Aorta (tissue), 5 donors: Measurements from ENCODE around the gene FADS3. TPM values are rescaled to one million over a fixed set of nuclear protein-coding genes. Genes with fewer than 3 reads are reported as not detected.

Source experiments
- ATAC-seq: fragments of 200-7000 bp; cut with Tn5 transposase; one replicate; pipeline ENCODE4 v1.9.1; 2022; ENCODE audit warnings: moderate library complexity; ENCODE audit not compliant: low FRiP score
- DNase-seq, 2 donors: peaks; one replicate each; pipeline ENCODE4 v3.0.0-alpha.2; 2020
- H3K27ac ChIP-seq, 2 donors: one replicate each; pipeline ENCODE4 v1.5.1; 2013; ENCODE audit warnings: low read length in 2 of 2, mild to moderate bottlenecking in 2 of 2, moderate library complexity in 2 of 2, control low read depth in 1 of 2, inconsistent platforms in 1 of 2, low read depth in 1 of 2
- H3K27me3 ChIP-seq, 2 donors: one replicate each; pipeline ENCODE4 v1.6.1; 2013; ENCODE audit warnings: control low read depth in 1 of 2, low read length in 1 of 2, mild to moderate bottlenecking in 1 of 2, moderate library complexity in 1 of 2; ENCODE audit not compliant: insufficient read depth in 2 of 2, control insufficient read depth in 1 of 2
- H3K36me3 ChIP-seq, 2 donors: one replicate each; pipeline ENCODE4 v1.6.1; 2013; ENCODE audit warnings: control low read depth in 1 of 2, low read length in 1 of 2, mild to moderate bottlenecking in 1 of 2; ENCODE audit not compliant: insufficient read depth in 2 of 2, control insufficient read depth in 1 of 2
- H3K4me1 ChIP-seq, 2 donors: one replicate each; pipeline ENCODE4 v1.6.1; 2013; ENCODE audit warnings: low read length in 2 of 2, control low read depth in 1 of 2, mild to moderate bottlenecking in 1 of 2, moderate library complexity in 1 of 2; ENCODE audit not compliant: insufficient read depth in 2 of 2, control insufficient read depth in 1 of 2
- H3K4me3 ChIP-seq, 2 donors: one replicate each; pipeline ENCODE4 v1.5.1; 2013; ENCODE audit warnings: low read length in 2 of 2, control low read depth in 1 of 2, mild to moderate bottlenecking in 1 of 2
- H3K9me3 ChIP-seq: one replicate; pipeline ENCODE4 v1.6.1; 2013; ENCODE audit warnings: mild to moderate bottlenecking, low read length; ENCODE audit not compliant: control insufficient read depth
- WGBS, 2 donors: extraction: QIAGEN DNeasy Blood & Tissue Kit; methylation state at CpG; one replicate each; pipeline ENCODE4 v1.1.7; 2013; 5-methylcytosine and 5-hydroxymethylcytosine counted together
- intact Hi-C, 2 donors: fragments of 100-400 bp; cut with DNase I; formaldehyde crosslinking; loops; one replicate each; pipeline versions ENCODE4 v1.14.2 to v1.15.0; 2022
- polyA plus RNA-seq, 2 donors: library from polyadenylated mRNA; stranded (reverse); fragments of 200-250 nt; gene quantifications; one replicate each; pipeline ENCODE4 v1.2.3, GENCODE V29; 2013
- total RNA-seq, 2 donors: library from RNA; stranded (reverse); fragmentation: NEBNext Ultra II Directional; extraction: Animal tissue kit (Norgen Biotek cat#: 25700); gene quantifications; one replicate each; pipeline ENCODE4 v1.2.1, GENCODE V29; 2021
- donor health status: healthy with polysubstance abuse.
- donor health status: Bipolar disorder and iron deficiency.
- donor health status: DM: no; HTN: no; CAD: no.
- donor health status: DM: no; HTN: no; CAD: no.
- donor health status: DM: yes; HTN: yes; CAD: no.

Gene FADS3
- total and polyA plus RNA-seq, 4 donors, result 33.8 to 402 (median 150) TPM

DNA sequence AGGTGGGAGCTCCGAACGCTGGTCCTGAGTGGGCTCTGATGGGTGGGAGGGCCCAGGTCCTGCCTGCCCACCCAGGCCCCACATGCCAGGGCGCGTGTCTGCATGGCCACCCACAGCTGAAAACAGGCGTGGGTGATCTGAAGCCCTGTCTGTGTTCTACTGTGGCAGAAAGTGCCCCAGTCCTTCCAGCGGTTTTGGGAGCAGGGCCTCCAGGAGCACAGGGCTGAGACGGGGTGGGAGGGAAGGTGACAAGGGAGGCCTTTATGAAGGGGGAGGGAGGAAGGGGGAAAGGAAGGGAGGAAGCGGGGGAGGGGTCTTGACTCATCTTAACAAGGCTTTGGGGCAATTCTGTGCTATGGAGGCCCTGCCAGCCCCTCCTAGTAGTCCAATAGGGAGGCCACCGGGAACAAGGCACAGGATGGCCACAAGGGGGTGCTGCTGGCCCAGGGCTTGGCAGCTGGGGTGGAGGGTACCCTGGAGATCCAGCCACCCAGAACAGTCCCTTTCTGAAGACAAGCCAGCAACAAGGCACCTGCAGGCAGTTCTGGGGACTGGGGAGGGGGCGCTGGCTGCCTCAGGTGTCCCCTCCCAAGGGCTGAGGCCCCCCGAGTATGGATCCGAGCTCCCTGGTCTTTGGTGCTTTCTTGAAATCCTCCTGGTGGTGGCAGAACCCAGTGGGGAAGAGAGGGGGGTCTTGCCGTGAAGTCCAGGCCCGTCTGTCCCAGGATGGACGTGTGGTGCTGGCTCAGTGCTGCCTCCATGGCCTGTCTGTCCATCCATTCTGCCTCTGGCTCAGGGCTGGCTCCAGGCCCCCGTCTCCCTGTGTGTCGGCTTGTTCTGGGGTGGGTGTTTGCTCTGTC is 6.3 kb upstream of the FADS3 start:
- peak; percentile 61 for ATAC-seq
- Histone ChIP-seq H3K27me3 (no peaks in the 10 kb centered on the region), H3K4me1 (no peaks in the 10 kb centered on the region), H3K9me3 (no peaks in the 10 kb centered on the region), H3K4me3 (no peak overlapping the region), H3K36me3 (no peaks in the 10 kb centered on the region), H3K27ac (no peak overlapping the region)
- WGBS, 2 donors, result 75 to 78% methylated on average over 17 of the region's 17 CpGs
- peak; percentile 77 to 93 for DNase-seq
- intact Hi-C loops, result loop anchor here (2.0 to 5.0 kb wide), 5 partner anchors 27 to 211 kb away; no protein-coding TSS in a partner anchor

DNA sequence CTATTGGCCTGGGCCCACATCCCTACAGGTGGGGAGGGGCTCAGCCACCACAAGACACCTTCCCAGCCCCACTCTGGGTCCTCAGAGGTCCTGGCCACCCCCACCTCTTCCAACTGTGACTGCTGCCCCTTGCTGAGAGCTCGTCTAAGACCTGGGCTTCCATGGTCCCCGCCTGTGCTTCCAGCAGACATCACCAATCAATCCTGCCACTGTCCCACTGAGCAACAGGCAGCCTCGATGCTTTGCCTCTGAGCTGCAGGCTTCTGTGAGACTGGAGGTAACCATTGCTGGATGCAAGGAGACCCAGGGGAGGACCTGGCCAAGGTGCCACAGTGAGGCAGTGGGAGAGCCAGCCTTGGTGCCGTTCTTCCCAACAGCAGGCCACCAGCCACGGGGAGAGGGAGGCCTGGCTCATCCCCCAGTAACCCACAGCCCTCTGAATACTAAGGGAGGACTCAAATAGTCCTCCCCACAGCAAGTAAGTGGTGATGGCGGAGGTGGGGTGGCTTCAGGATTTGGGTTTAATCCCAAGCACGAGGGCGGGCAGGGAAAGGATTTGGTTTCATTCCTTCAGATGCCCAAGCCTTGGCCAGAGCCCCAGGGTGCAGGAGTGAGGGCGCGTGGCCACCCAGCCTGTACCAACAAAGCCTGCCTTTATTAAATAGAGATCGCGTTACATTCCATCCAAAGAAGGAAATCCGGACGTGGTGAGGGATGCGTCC is 5.5 kb upstream of the FADS3 start:
- Histone ChIP-seq H3K36me3 (no peaks in the 10 kb centered on the region), H3K4me3 (no peak overlapping the region), H3K27ac (no peak overlapping the region), H3K4me1 (no peaks in the 10 kb centered on the region), H3K27me3 (no peaks in the 10 kb centered on the region), H3K9me3 (no peaks in the 10 kb centered on the region)
- intact Hi-C loops, result loop anchor here in 1 of 2 donors (5.0 kb wide), 2 partner anchors 100 to 210 kb away; no protein-coding TSS in a partner anchor
- ATAC-seq (no peak), DNase-seq (no peak)
- 83 to 88% methylated on average over 15 of the region's 15 CpGs for WGBS, 2 donors

DNA sequence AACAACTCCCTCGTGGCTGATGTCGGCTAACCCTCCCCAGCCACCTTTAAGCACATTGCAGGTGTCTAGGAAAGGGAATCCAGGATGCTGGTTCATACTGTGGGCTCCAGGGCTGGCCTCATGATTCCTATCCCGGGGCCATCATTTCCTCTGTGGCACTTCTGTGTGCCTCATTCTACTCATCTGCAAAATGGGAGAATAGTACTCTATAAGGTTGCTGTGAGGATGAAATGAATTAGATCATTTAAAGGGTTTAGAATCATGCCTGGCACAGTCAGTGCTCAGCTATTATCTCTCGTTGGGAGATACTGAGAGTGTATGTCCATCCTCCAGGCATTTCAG is 4.3 kb upstream of the FADS3 start:
- no peak overlapping the region for H3K4me3 ChIP-seq
- no peak for ATAC-seq
- H3K27me3 ChIP-seq, result no peaks in the 10 kb centered on the region
- no peaks in the 10 kb centered on the region for H3K4me1 ChIP-seq
- intact Hi-C loops, result loop anchor here in 1 of 2 donors (5.0 kb wide), 2 partner anchors 98 to 212 kb away; no protein-coding TSS in a partner anchor
- no peaks in the 10 kb centered on the region for H3K36me3 ChIP-seq
- no peak for DNase-seq
- 70 to 80% methylated on average over 4 of the region's 4 CpGs for WGBS, 2 donors
- H3K9me3 ChIP-seq, result no peaks in the 10 kb centered on the region
- no peak overlapping the region for H3K27ac ChIP-seq

DNA sequence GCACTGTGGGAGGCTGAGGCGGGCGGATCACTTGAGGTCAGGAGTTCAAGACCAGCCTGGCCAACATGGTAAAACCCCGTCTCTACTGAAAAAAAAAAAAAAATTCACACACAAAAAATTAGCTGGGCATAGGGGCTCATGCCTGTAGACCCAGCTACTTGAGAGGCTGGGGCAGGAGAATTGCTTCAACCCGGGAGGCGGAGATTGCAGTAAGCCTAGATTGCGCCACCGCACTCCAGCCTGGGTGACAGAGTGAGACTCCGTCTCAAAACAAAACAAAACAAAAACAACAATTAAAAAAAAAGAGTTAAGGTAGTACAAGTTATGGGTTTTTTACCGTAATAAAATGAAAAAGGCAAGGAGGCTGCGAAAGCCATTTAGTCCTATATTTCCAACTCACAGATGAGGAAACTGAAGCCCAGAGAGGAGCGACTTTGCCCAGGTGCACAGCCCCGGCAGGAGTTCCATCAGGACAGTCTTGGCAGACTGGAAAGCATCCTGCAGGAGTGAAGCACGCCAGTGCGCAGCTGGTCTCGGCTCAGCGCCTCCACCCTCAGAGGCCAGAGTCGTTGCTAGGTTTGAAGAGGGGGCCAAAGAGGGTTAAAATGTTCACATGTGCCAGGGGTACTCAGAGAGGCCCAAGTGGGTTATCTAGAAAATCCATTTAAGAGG is 3.8 kb upstream of the FADS3 start:
- intact Hi-C loops, result loop anchor here in 1 of 2 donors (5.0 kb wide), 2 partner anchors 98 to 212 kb away; no protein-coding TSS in a partner anchor
- ATAC-seq (no peak), DNase-seq (no peak)
- no peaks in the 10 kb centered on the region for H3K9me3 ChIP-seq
- H3K4me1 ChIP-seq, result no peaks in the 10 kb centered on the region
- no peaks in the 10 kb centered on the region for H3K36me3 ChIP-seq
- no peaks in the 10 kb centered on the region for H3K27me3 ChIP-seq
- no peak overlapping the region for H3K27ac ChIP-seq
- 82 to 83% methylated on average over 15 to 17 of the region's 17 CpGs for WGBS, 2 donors
- no peak overlapping the region for H3K4me3 ChIP-seq

DNA sequence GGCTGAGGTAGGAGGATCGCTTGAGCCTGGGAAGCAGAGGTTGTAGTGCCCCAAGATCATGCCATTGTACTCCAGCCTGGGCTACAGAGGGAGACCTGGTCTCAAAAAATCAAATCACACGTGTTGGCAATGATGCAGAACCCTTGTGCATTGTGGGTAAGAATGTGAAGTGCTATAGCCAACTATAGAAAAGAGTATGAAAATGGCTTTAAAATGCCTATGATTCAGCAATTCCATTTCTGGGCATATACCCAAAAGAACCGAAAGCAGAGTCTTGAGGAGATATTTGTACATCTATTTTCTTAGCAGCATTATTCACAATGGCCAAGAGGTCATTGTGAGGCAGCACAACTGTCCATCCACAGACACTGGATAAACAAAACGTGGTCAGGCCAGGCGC is 2.6 kb upstream of the FADS3 start:
- Histone ChIP-seq H3K4me1 (no peaks in the 10 kb centered on the region), H3K4me3 (no peak overlapping the region), H3K27me3 (no peaks in the 10 kb centered on the region), H3K36me3 (no peaks in the 10 kb centered on the region), H3K9me3 (no peaks in the 10 kb centered on the region), H3K27ac (no peak overlapping the region)
- WGBS, 2 donors, result 48 to 52% methylated on average over 5 of the region's 5 CpGs
- intact Hi-C loops, result loop anchor here in 1 of 2 donors (5.0 kb wide), 2 partner anchors 67 to 78 kb away; partner anchors contain the start of gene FADS2
- ATAC-seq (no peak), DNase-seq (no peak)

DNA sequence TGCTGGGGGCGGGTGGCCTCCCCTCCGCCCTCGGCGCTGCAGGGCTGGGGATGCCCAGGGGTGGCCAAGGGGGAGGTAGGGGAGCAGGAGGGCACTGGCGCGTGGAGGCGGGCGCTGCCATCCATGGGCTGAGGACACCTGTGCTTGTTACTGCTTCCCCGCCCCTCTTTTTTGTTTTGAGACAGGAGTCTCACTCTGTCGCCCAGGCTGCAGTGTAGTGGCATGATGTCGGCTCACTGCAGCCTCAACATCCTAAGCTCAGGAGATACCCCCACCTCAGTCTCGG is 683 bp upstream of the FADS3 start:
- no peaks in the 10 kb centered on the region for H3K4me1 ChIP-seq
- H3K36me3 ChIP-seq, result no peaks in the 10 kb centered on the region
- ATAC-seq, result peak; percentile 3
- no peak overlapping the region for H3K4me3 ChIP-seq
- whole genome bisulfite sequencing, 2 donors, result 28 to 34% methylated on average over 11 to 12 of the region's 12 CpGs
- H3K27ac ChIP-seq, result peak overlapping the region in 1 of 2 donors; percentile 11
- no peaks in the 10 kb centered on the region for H3K27me3 ChIP-seq
- no peaks in the 10 kb centered on the region for H3K9me3 ChIP-seq
- no peak for DNase-seq
- intact Hi-C loops, result loop anchor here in 1 of 2 donors (5.0 kb wide), 2 partner anchors 65 to 80 kb away; partner anchors contain the start of gene FADS2

DNA sequence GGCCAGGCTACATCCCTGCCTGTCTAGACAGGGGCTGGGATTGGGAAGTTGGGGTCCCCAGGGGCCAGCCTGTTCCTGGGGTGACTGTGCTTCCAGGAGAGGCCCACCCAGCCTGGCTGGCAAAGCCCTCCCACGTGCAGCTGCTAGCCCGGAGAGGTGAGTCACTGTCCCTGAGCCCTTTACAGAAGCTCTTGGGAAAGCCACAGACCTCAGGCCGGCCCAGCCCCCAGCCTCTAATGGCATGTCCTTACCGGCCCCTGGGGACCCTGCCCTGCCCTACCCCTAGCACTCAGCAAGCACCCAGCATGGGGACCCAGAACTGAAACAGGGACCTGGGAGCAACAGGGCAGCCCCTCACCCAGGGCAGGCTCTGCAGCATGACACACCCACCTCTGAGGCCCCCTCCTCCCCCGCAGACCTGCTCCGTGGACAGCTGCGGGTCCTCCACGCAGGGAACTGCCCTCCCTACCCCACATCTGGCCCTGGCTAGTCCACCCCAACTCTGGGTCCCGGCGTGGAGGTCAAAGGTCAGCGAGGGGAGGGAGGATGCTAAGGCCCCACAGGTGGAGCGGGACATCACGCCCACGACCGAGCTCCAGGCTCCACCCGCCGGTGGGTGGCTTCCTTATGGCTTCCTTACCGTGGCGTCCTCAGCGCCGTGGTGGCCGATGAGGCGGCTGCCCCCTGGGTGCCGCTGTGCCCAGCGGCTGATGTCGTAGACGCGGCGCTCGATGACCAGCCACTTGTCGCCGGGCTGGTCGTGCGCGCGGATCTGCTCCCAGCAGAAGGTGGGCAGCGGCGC is 615 bp downstream of the FADS3 start:
- H3K4me3 ChIP-seq, result peak overlapping the region; percentile 43 to 44
- intact Hi-C loops, result loop anchor here in 1 of 2 donors (5.0 kb wide), 2 partner anchors 63 to 82 kb away; partner anchors contain the start of gene FADS2
- H3K27ac ChIP-seq, result peak overlapping the region; percentile 0 to 87
- H3K4me1 ChIP-seq, result no peaks in the 10 kb centered on the region
- peak; percentile 88 to 94 for DNase-seq
- no peaks in the 10 kb centered on the region for H3K27me3 ChIP-seq
- no peaks in the 10 kb centered on the region for H3K36me3 ChIP-seq
- 0 to 1% methylated on average over 37 to 38 of the region's 38 CpGs for WGBS, 2 donors
- H3K9me3 ChIP-seq, result no peaks in the 10 kb centered on the region
- peak; percentile 23 for ATAC-seq

DNA sequence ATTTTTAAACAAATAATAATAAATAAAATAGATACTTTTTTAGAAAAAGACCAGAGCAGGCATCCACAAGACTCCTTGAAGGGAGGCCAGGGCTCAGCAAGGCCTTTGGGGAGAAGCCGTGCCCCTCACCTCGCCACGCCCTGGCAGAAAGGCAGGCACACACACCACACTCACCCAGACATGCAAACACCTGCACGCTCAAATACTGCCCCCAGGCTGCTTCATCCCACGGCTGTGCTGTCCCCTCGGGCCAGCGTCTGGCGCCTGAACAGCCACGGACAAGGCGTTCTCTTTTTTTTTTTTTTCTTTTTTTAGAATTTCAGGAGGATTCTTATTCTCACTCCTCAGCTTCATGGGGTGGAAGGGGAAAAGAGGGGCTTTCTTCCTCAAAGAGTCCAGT is 1.5 kb downstream of the FADS3 start:
- intact Hi-C loops, result loop anchor here in 1 of 2 donors (5.0 kb wide), 2 partner anchors 63 to 82 kb away; partner anchors contain the start of gene FADS2

More for the DNA sequence above, 1.5 kb downstream of the FADS3 start:
- WGBS, 2 donors, result 20 to 21% methylated on average over 10 of the region's 10 CpGs
- no peaks in the 10 kb centered on the region for H3K36me3 ChIP-seq
- H3K9me3 ChIP-seq, result no peaks in the 10 kb centered on the region
- peak overlapping the region in 1 of 2 donors; percentile 69 for H3K27ac ChIP-seq
- no peaks in the 10 kb centered on the region for H3K4me1 ChIP-seq
- ATAC-seq (no peak), DNase-seq (no peak)
- H3K4me3 ChIP-seq, result peak overlapping the region; percentile 43 to 44
- H3K27me3 ChIP-seq, result no peaks in the 10 kb centered on the region
